Myometrial cell (primary cell): ENCODE results near the gene ZFPL1. TPM values are rescaled to one million over a fixed set of nuclear protein-coding genes. Genes with fewer than 3 reads are reported as not detected.

Source experiments
- total RNA-seq: library from RNA; depleted of rRNA; stranded (reverse); fragments of >200 nt; gene quantifications from 2 replicates; pipeline ENCODE4 v1.2.3, GENCODE V29; 2015

Gene ZFPL1
- total RNA-seq = 65.7 and 86.8 TPM in 2 replicates

DNA sequence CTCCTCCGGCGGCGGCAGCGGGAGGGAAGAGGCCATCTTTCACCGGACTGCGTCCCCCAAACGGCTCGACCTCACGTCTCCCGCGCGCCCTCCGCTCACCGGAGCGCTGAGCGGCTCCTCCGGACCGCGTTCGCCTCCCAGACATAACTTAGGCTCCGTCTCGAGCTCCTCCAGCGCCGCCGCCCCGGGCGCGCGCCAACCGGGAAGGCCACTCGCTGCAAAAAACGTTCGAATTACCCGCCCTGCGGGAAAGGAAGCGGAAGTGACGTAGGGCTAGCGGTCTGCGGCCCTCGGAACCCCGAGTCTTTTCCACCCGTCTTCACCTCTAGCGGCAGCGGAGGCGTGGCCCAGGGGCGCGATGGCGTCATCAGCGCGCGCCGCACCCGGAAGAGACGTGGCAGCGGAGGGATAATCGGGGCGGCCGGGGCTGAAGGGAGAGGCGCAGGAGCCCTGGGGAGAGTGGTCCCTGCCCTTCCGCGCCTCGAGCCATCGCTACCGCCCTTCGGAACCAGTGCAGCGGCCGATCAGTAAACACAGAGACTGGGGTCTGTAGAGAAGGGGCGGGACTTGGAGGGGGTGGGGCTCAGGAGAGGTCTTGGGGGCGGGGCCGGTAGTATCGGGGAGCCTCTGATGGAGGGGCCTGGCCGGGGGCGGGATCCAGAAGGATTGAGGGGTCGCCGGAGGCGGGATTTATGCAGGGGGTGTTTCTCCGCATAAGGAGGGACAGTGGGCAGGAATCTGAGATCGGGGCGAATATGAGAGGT is at the start of gene ZFPL1, which contains the start of gene CDCA5:
ZFPL1 (plus strand) TSS at position 389 of the 764 bp plus-strand sequence. CDS start 477 bp downstream, outside the sequence.
CDCA5 (minus strand) TSS at position 207 of the 764 bp plus-strand sequence; CDS start at position 145, 62 bp downstream.

DNA sequence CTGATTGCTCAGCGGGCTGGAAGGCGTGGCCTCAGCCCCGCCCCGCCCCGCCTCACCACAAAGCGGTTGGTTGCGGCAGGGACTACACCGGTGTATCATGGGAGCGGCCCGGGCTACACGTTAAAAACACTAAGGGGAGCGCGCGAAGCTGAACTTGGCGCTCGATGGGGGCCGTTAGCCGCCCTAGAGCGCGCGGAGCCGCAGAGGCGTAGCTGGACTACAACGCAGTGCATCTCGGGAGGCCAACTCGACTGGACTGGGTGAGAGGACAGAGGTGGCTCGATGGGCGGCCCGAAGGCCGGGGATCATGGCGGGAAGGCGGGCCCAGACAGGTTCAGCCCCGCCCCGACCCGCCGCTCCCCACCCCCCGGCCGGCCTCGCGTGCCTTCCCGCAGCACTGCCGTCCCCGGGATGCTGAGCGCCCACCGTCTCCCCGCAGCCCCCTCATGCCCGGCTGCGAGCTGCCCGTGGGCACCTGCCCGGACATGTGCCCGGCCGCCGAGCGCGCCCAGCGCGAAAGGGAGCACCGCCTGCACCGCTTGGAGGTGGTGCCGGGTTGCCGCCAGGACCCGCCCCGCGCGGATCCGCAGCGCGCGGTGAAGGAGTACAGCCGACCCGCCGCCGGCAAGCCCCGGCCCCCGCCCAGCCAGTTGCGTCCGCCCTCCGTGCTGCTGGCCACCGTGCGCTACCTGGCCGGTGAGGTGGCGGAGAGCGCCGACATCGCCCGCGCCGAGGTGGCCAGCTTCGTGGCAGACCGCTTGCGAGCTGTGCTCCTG is 43.0 kb upstream of the ZFPL1 start, which contains the start of gene SAC3D1:
SAC3D1 (plus strand) TSS at position 364 of the 776 bp plus-strand sequence; CDS start at position 447, 83 bp downstream.

DNA sequence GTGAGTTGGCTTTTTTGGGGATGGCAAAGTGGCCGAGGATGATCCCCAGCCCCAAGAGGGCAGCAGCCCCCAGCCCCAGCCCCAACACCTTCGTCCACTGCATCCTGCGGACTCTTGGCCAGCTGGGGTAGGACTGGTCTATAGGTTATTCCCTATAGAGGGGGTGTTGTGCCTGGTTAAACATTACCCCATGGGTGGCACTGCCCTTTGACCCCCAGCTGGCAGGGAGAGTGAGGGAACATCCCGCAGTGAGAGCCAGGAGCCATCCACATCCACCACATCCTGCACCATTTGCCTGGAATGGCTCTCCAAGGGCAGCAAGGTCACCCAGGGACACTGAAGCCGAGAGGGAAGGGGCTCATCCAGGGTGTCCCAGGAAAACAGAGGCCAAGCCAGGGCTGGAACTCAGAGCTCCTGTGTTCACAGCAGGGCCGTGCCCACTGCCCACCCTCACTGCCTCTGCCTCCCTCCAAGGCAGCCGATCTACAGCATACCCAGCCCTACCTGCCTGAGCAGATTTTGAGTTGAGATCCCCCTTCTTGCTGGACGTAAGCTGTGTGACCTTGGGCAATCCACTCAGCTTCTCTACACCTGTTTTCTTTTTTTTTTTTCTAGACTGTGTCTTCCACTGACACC is 25.5 kb upstream of the ZFPL1 start, which contains the start of gene NAALADL1:
NAALADL1 (minus strand) TSS at position 135 of the 636 bp plus-strand sequence; CDS start at position 103, 32 bp downstream.

DNA sequence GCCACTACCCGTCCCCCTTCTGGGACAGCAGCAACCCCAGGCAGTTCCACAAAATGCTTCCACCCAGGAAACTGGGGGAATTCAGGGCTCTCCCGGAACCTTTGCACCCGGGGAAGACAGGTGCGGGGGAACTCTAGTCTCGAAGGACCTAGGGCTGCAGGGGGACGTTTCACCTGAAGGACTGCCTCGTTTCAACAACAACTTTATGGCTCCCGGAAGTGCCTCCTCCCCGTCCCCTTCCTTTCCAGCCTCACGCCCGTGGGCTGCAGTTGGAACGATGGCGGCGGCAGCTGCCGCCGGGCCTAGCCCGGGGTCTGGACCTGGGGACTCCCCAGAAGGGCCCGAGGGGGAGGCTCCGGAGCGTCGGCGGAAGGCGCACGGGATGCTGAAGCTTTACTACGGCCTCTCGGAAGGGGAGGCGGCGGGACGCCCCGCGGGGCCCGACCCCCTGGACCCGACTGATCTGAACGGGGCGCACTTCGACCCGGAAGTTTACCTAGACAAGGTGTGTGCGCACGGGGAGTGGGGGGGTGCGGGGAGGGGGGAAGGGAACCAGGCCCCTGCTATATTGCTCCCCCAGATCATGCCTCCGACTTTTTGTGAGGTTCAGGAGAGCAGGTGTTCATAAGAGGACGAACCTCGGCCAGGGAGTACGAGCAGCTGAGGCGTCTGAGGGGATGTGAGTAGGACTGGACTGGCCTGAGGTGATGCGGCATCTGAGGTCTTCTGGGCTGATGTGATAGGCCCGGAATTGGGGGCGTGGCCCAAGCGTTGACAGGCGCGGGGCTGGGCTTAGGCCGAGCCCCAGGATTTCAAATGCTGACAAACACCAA is 12.2 kb downstream of the ZFPL1 start, which contains the start of gene VPS51:
VPS51 (plus strand) TSS at position 241 of the 833 bp plus-strand sequence; CDS start at position 278, 37 bp downstream.

DNA sequence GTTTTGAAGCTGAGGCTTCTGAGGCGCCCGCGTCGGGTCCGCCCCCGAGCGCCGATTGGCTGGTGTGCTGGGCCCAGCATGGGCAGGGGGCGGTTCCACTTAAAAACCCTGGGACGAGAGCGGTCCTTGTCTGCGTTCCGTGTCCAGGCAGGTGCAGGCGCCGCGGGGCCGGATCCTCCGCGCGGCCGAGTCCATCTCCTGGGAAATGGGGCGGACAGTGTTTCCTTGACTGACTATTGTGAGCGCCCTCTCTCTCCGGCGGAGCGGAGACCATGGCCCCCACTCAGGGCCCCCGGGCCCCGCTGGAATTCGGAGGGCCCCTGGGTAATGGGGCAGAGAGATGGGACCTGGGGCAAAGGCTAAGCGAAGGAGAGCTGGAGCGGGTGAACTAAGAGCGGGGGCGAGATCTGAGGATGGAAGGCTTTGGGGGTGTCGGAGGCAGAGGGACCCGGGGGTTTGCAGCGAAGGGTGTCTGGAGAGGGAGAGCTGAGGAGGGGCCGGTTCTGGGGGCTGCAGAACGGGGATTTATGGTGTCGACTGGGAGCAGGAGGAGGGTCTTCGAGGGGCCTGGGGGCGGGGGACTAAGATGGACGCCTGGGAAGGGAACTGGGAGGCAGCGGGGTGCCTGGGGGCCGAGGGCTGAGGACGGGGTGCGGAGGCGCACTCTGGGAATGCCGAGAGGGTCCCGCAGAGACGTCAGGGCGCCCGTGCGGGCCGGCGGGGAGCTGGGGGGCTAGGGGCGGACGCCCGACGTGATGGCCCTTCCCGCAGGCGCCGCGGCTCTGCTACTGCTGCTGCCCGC is 27.9 kb downstream of the ZFPL1 start, which contains the start of gene TM7SF2:
TM7SF2 (plus strand) TSS at position 129 of the 802 bp plus-strand sequence; CDS start at position 273, 144 bp downstream.

DNA sequence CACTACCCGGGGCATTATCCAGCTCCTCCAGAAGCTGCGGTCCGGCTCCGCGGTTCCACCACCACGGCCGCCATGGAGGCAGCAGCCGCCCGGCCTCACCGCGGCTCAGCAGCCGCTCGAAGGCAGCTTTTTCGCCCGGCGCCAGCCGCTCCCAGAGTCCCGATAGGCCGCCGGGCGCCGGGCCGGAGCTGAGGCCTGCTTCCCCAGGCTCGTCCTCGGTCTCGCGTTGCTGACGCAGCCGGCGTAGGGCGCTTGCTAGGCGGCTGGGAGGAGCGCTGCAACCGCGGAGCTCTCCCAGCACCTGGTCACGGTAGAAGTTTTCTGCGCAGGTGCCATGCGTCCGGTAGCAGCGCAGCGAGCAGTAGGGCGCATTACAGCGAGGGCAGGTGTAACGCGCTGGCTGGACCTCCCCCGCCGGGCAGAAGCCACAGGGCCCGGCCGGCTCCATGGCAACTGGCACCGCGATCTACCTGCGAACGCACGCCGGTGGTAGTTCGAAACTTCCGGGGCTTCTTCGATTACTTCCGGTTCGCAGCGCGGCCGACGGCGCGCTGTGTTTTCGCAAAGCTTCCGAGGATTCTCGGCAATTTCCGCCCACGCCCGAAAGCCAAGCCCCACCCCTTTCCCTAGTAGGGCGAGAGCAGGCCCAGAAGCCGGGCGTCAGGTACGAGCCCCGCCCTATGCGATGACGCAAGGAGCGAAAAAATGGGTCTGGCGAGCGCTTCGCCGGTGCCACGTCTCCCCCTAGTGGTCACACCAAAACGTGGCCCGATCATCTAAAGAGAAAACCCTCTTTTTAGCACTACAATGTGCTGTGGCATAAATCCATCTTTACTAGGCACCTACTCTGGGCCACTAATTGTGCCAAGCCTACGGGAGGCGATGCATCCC is 33.4 kb downstream of the ZFPL1 start, which contains the start of gene ZNHIT2:
ZNHIT2 (minus strand) TSS at position 496 of the 891 bp plus-strand sequence; CDS start at position 448, 48 bp downstream.

DNA sequence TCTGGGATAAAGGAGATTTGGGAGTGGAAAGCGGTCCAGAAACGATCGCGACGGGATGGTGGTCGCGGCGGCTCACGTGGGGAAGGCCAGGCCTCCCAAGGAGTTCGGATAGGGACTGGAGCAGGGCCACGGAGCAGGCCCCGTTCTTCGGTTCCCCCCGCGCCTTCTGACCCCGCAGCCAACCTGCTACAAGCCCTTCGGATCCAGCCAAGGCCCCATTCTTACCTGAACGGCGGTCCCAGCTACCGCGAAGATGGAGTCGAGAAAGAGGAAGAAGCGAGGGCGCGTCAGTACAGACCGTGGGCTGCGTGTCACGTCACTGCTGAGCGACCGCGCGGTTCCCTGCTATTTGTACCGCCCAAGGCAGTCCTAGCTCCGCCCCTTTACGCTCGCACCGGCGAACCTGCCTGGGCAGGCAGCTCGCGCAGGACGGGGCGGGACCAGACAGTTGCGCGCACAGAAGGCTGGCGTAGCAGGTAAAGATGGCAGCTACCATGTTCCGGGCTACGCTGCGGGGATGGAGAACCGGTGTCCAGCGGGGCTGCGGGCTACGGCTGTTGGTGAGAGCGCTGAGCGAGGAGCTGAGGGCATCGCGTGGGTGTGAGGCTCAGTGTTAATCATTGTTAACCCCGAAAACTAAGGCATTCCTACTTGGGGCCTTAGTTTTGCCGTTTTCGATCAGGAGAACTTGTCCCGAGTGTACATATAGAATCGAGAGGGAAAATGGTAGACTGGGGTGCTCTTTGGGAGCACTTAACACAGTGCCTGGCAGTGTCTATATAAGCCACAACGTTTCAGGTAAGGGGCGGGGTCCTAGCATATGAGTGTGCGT is 38.1 kb downstream of the ZFPL1 start, which contains the start of the genes FAU and MRPL49:
FAU (minus strand) TSS at position 270 of the 832 bp plus-strand sequence. CDS start 321 bp downstream, outside the sequence.
MRPL49 (plus strand) TSS at position 457 of the 832 bp plus-strand sequence; CDS start at position 483, 26 bp downstream.

DNA sequence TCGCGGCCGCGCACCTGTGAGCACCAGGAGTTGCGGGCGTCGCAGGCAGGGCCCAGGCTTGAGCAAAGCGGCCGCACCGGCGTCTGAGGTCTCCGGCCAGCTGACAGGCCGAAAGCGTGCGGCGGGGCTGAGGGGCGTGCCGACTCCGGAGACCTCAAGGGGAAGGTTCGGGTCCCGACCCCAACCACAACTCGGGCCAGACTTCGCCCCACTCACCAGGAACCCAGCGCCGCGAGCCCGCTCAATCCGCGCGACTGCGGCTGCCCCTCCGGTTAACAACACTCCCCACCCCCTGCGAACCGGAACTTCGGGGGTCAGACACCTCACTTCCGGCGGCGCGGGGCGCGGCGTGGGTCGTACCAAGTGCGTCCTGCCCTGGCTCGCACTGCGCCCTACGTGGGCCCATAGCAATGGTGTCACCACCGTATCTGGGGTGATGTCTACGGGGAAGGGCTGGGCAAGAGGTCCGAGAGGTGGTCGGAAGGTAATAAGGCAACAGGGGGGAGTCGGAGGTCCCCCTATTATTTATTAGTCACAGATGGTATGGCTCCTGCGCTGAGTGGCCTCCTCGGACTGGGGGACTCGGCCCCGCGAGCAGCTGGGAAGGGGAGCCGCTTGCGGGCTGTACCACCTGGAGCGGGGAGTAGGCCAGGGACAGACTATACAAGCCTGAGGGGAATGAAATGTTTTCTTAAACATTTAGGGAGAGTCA is 50.4 kb downstream of the ZFPL1 start, which contains the start of gene SYVN1:
SYVN1 (minus strand) TSS at position 280 of the 712 bp plus-strand sequence. CDS start 918 bp downstream, outside the sequence.

Other genes with a start within 250 kb of the ZFPL1 start
- gene CDC42BPG, start 239.6 kb upstream of the ZFPL1 start, total RNA-seq = 0.18 and 0.29 TPM in 2 replicates
- 99.8 and 161 TPM in 2 replicates for gene EHD1, start 205.6 kb upstream of the ZFPL1 start, total RNA-seq
- gene ATG2A, start 167.0 kb upstream of the ZFPL1 start, total RNA-seq = 22.7 and 27.4 TPM in 2 replicates
- 14.9 and 20.8 TPM in 2 replicates for gene PPP2R5B, start 159.5 kb upstream of the ZFPL1 start, total RNA-seq
- not detected in 2 replicates for gene GPHA2, start 148.3 kb upstream of the ZFPL1 start, total RNA-seq
- gene MAJIN, start 112.1 kb upstream of the ZFPL1 start, total RNA-seq = not detected in 2 replicates
- 1.2 and 4.9 TPM in 2 replicates for gene BATF2, start 87.3 kb upstream of the ZFPL1 start, total RNA-seq
- gene ARL2, start 70.1 kb upstream of the ZFPL1 start, total RNA-seq = 128 and 169 TPM in 2 replicates
- gene SNX15, start 56.8 kb upstream of the ZFPL1 start, total RNA-seq = 16.3 and 19.0 TPM in 2 replicates
- gene SAC3D1, start 43.0 kb upstream of the ZFPL1 start, total RNA-seq = 19.5 and 34.0 TPM in 2 replicates
- gene NAALADL1, start 25.7 kb upstream of the ZFPL1 start, total RNA-seq = 71.2 and 99.7 TPM in 2 replicates
- gene CDCA5, start 182 bp upstream of the ZFPL1 start, total RNA-seq = 13.5 and 16.4 TPM in 2 replicates
- gene VPS51, start 12.0 kb downstream of the ZFPL1 start, total RNA-seq = 189 and 192 TPM in 2 replicates
- gene TM7SF2, start 27.6 kb downstream of the ZFPL1 start, total RNA-seq = 33.7 and 63.1 TPM in 2 replicates
- 14.4 and 14.9 TPM in 2 replicates for gene ZNHIT2, start 33.5 kb downstream of the ZFPL1 start, total RNA-seq
- 391 and 430 TPM in 2 replicates for gene FAU, start 37.9 kb downstream of the ZFPL1 start, total RNA-seq
- 95.3 and 98.3 TPM in 2 replicates for gene MRPL49, start 38.1 kb downstream of the ZFPL1 start, total RNA-seq
- gene SYVN1, start 50.3 kb downstream of the ZFPL1 start, total RNA-seq = 23.2 and 26.5 TPM in 2 replicates
- gene SPDYC, start 86.0 kb downstream of the ZFPL1 start, total RNA-seq = not detected in 2 replicates
- gene CAPN1, start 97.7 kb downstream of the ZFPL1 start, total RNA-seq = 216 and 233 TPM in 2 replicates
- gene POLA2, start 177.7 kb downstream of the ZFPL1 start, total RNA-seq = 19.5 and 21.0 TPM in 2 replicates
- 32.4 and 33.4 TPM in 2 replicates for gene CDC42EP2, start 230.6 kb downstream of the ZFPL1 start, total RNA-seq
- 42.2 and 51.0 TPM in 2 replicates for gene DPF2, start 249.6 kb downstream of the ZFPL1 start, total RNA-seq